SH-SY5Y (cell line): ENCODE measurements around the gene MBD2.

Source experiments
- GATA2 ChIP-seq: IDR thresholded peaks from 2 replicates; pipeline ENCODE4 v1.6.1; 2011; ENCODE audit warnings: mild to moderate bottlenecking, low read depth, low read length
- GATA3 ChIP-seq: IDR thresholded peaks from 2 replicates; pipeline ENCODE4 v1.6.1; 2011; ENCODE audit warnings: low read depth, mild to moderate bottlenecking, low read length, moderate library complexity

The MBD2 gene

GRCh38 chr18:54224379-54225014 is at the start of gene MBD2:
TSS of gene MBD2 (minus strand) at chr18:54224669. CDS start at chr18:54224559, 110 bp downstream.
- TF ChIP-seq GATA3 = no peak
- TF ChIP-seq GATA2 = no peak; the same call in 1 of the 2 replicates

- TF ChIP-seq GATA2 (no peak), GATA3 (no peak)
Measured at GRCh38 chr18:54269893-54270844, 45.7 kb upstream of the MBD2 start.

GRCh38 chr18:54268751-54269150 is 44.3 kb upstream of the MBD2 start:
- TF ChIP-seq GATA2 = no peak
- TF ChIP-seq GATA3 = no peak

GRCh38 chr18:54267701-54268100 is 43.2 kb upstream of the MBD2 start:
- TF ChIP-seq GATA2 (no peak), GATA3 (no peak)

GRCh38 chr18:54263904-54264336 is 39.5 kb upstream of the MBD2 start:
- no peak for TF ChIP-seq GATA3
- no peak for TF ChIP-seq GATA2

GRCh38 chr18:54261894-54262293 is 37.4 kb upstream of the MBD2 start:
- TF ChIP-seq GATA3 (no peak), GATA2 (no peak)

GRCh38 chr18:54260396-54261072 is 36.1 kb upstream of the MBD2 start:
- TF ChIP-seq GATA2 (no peak), GATA3 (no peak)

- no peak for TF ChIP-seq GATA2
- no peak for TF ChIP-seq GATA3
Measured at GRCh38 chr18:54257015-54257414, 32.5 kb upstream of the MBD2 start.

- TF ChIP-seq GATA2 (no peak), GATA3 (no peak)
Measured at GRCh38 chr18:54255141-54255540, 30.7 kb upstream of the MBD2 start.

GRCh38 chr18:54254265-54254758 is 29.8 kb upstream of the MBD2 start:
- TF ChIP-seq GATA2 = no peak
- no peak for TF ChIP-seq GATA3

- TF ChIP-seq GATA3 = no peak
- TF ChIP-seq GATA2 = no peak
Measured at GRCh38 chr18:54251606-54252390, 27.3 kb upstream of the MBD2 start.

- TF ChIP-seq GATA2 (no peak), GATA3 (no peak)
Measured at GRCh38 chr18:54250846-54251261, 26.4 kb upstream of the MBD2 start.

- no peak for TF ChIP-seq GATA3
Measured at GRCh38 chr18:54247511-54248175, 23.2 kb upstream of the MBD2 start.

- TF ChIP-seq GATA2 (no peak), GATA3 (no peak)
Measured at GRCh38 chr18:54242327-54242726, 17.9 kb upstream of the MBD2 start.
